COR-L47 (cell line): ENCODE measurements around the gene TRIOBP.
"Not testable (repeated sequence)": the region's sequence is repeated elsewhere in the genome, so short reads cannot be mapped to it uniquely, and the experiment has no call there.

Experiments
- DNase-seq: peaks from one replicate; lab custom pipeline; 2025; lab: John Stamatoyannopoulos, UW

The TRIOBP gene

DNA sequence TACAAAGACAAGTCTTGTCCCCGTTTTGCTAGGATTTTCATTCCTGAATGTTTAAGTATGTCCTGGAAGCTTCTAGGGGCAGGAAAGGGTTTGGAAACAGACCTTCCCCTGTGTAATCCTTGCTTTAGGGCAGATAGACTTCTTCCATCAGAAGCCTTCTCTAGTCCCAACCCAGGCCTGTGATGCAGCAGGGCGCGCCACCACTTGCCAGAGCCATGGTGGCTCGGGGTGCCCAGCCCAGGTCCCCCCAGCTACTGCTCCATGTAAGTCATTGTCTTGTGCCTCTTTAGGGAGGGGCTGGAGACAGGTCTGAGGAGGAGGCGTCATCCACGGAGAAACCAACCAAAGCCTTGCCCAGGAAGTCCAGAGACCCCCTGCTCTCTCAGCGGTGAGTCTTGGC is 6.4 kb upstream of the TRIOBP start:
- DNase-seq, result no peak

DNA sequence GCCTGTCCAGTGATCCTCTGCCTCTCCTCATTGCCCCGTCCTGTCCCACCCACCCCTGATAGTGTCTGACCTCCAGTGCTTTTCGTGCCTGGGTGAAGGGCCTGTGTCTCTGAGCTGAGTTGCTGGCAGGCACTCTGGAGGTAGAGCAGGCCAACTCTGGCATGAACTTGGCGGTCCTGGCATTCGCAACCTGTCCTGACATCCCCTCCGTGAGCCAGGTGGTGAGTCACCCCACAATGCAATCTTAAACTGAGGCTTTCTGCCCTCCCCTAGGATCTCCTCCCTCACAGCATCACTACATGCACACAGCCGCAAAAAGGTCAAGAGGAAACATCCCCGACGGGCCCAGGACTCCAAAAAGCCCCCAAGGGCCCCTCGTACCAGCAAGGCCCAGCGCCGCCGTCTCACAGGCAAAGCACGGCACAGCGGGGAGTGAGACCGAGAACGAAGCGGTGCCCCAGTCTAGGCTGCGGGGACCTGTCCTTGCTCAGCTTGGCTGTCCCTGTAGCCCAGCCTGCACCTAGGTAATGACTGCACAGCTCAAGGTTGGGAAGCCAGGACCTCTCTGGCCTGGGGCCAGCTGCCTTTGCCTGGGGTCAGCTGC is 5.8 kb upstream of the TRIOBP start:
- DNase-seq, result no peak

GRCh38 chr22:37692627-37693285 is 4.1 kb upstream of the TRIOBP start:
- no peak for DNase-seq

DNA sequence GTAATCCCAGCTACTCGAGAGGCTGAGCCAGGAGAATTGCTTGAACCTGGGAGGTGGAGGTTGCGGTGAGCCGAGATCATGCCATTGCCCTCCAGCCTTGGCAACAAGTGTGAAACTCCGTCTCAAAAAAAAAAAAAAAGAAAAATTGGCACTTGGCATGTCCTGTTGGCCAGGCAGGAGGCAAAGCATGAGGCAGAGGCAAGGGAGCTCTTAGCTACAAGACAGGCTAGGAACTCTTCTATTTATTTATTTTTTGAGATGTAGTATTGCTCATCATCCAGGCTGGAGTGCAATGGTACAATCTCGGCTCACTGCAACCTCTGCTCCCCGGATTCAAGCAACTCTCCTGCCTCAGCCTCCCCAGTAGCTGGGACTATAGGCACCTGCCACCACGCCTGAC is 2.7 kb upstream of the TRIOBP start:
- DNase-seq, result not testable (repeated sequence)

GRCh38 chr22:37696260-37696656 is 590 bp upstream of the TRIOBP start:
- not testable (repeated sequence) for DNase-seq

DNA sequence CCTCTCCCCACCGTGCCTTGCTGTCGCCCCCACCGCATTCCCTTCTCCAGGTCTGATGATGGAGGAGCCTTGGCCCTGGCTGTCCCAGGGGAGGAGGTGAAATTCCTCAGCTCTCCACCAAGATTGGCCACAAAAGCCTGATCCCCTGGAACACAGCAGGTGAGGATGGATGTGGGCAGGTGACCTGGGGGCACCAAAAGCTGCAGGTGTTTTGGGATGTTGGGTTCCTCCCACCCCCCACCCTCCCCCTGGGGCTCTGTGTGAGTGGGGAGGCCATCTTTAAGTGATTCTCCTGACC is 639 bp downstream of the TRIOBP start:
- no peak for DNase-seq

- DNase-seq, result no peak
Measured at GRCh38 chr22:37701141-37701786, 4.4 kb downstream of the TRIOBP start.

DNA sequence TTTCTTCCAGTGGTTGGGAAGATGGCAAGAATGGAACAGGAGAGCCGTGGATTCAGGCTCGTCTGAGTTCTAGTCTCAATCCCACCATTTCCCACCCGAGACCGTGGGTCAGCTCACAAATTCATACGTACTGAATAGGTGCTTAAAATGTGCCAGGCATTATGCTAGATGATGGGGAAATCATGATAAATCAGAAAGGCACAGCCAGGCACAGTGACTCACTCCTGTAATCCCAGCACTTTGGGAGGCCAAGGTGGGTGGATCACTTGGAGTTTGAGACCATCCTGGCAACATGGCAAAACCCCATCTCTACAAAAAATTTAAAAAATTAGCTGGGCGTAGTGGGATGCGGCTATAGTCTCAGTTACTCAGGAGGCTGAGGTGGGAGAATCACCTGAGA is 7.1 kb downstream of the TRIOBP start:
- no peak for DNase-seq

GRCh38 chr22:37704645-37705044 is 7.8 kb downstream of the TRIOBP start:
- DNase-seq, result no peak

DNA sequence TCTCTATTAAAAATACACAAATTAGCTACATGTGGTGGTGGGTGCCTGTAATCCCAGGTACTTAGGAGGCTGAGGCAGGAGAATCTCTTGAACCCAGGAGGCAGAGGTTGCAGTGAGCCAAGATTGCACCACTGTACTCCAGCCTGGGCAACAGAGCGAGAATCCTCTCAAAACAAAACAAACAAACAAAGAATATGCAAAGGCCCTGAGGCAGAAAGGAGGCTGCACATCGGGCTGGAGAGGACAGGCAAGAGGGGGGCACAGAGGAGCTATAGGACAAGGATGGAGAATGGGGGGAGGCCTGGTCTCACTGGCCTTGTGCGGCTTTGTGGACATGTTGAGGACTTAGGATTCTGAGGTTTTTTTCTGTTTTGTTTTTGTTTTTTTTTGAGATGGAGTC is 8.4 kb downstream of the TRIOBP start:
- DNase-seq, result no peak

DNA sequence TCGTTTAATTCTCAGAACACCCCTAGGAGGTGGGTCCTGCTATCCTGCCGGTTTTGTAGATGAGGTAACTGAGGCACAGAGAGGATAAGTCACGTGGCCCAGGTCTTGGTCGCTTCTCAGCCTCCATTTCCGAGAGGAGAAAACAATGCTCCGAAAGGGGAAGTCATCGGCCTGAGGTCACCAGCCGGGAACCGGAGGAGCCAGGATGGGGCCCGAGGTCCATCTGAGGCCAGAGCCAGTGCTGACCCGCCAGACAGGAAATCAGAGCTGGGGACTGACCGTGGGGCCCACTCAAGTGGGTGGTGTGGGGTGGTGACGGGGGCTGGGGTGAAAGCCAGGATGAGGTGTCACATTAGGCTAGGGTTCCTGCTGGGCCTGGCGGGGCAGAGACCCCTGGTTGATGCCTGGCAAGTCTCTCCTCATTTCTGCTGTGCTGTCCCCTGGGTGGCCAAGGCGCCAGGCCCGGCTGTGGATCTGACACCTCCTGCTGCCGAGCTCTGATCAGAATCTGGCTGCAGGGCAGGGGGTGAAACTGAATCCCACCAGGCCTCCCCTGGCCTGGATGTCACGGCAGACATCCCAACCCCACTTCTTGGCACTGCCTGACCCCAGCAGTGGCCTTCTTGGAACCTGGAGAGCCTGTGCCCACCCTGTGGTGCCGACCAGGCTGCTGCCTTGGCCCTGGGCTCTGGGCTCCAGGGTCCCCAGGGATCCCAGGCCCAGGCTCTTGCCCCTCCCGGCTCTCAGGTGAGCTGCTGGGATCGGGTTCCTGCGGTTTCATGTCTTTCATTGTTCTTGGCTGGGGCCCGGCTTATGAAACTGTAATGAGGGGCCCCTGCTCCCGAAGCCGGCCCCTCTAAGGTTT is 12.0 kb downstream of the TRIOBP start:
- no peak for DNase-seq

- no peak for DNase-seq
Measured at GRCh38 chr22:37709445-37709765, 12.6 kb downstream of the TRIOBP start.

DNA sequence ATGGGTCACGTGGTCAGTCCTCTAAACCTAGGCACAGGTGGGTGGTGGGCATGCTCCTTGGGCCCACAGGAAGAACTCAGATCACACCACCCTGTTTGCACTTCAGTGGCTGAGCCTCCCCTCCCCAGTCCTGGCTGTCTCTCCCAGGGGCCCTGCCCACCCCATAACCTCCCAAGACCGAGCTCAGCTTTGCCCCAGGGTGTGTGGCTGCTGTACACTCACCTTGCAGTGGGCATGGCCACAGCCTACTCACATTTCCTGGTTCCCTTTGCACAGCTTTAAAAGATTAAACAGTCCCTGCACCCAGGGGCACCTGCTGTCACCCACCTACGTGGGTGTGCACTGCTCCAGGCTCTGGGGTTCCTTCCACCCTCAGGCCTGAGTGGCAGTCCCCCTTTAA is 13.8 kb downstream of the TRIOBP start:
- DNase-seq, result no peak

DNA sequence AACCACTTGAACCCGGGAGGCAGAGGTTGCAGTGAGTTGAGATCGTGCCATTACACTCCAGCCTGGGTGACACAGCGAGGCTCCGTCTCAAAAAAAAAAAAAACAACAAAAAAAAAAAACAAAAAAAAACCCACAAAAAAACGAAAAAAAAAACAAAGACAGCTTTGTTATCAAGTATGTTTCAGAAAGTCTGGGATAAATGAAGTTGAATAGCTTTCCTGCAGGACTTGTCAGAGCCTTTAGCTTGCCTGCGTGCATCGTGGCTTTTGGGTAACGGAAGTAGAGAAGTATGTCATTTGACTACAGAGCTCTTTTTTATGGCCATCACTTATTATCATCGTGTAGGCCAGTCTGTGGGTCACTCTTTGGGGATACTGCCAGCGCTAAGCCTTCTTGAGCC is 14.6 kb downstream of the TRIOBP start:
- DNase-seq, result no peak

DNA sequence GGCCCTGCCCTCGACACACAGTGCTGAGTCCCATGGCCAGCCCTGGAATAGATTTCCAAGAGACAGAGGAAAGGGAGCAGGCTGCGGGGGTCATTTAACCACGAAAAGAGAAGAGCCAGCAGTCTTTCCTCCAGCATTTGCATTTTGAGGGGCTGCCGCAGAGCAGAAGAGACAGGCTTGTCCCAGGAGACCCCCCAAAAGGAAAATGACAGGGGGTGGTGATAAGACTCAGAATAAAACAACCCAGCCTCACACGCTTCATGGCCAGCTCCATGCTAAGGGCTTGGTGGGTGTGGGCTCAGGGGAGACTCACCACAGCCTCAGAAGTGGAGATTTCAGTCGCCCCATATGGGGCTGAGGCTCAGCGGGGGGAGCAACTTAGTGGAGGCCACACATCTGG is 16.9 kb downstream of the TRIOBP start:
- no peak for DNase-seq

DNA sequence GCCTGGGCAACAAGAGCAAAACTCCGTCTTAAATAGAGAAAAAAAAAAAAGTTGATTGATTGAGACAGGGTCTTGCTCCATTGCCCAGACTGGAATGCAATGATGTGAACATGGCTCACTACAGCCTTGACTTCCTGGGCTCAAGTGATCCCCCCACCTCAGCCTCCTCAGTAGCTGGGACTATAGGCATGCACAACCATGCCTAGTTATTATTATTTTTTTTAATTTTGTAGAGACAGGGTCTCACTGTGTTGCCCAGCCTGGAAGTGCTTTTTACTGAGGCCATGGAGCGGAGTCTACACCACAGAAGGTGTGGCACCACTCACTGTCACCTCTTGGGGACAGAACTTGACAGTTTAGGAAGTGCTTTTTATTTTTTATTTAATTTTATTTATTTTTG is 17.8 kb downstream of the TRIOBP start:
- DNase-seq, result no peak

GRCh38 chr22:37715760-37716159 is 18.9 kb downstream of the TRIOBP start:
- DNase-seq, result no peak

- DNase-seq, result no peak
Measured at GRCh38 chr22:37716708-37717107, 19.9 kb downstream of the TRIOBP start.

- not testable (repeated sequence) for DNase-seq
Measured at GRCh38 chr22:37717235-37717634, 20.4 kb downstream of the TRIOBP start.

DNA sequence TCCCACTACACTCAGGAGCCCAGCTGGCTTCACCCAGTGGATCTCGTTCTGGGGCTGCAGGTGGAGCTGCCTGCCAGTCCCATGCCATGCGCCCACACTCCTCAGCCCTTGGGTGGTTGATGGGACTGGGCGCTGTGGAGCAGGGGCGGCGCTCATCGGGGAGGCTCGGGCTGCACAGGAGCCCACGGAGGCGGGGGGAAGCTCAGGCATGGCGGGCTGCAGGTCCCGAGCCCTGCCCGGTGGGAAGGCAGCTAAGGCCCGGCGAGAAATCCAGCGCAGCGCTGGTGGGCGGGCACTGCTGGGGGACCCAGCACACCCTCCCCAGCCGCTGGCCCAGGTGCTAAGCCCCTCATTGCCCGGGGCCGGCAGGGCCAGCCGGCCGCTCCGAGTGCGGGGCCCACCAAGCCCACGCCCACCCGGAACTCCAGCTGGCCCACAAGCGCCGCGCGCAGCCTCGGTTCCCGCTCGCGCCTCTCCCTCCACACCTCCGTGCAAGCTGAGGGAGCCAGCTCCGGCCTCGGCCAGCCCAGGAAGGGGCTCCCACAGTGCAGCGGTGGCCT is 21.0 kb downstream of the TRIOBP start:
- DNase-seq, result not testable (repeated sequence)

- DNase-seq, result no peak
Measured at GRCh38 chr22:37725551-37726240, 28.8 kb downstream of the TRIOBP start.

- DNase-seq, result no peak
Measured at GRCh38 chr22:37726241-37726887, 29.5 kb downstream of the TRIOBP start.
